Neural cell (in vitro differentiated cells): ENCODE measurements around the gene METTL16.
"Not testable (repeated sequence)": the region's sequence is repeated elsewhere in the genome, so short reads cannot be mapped to it uniquely, and the experiment has no call there.

Experiments
- EP300 ChIP-seq: fragments of 450-650 bp; conservative IDR thresholded peaks from 2 replicates; pipeline ENCODE4 v1.6.1; 2014; ENCODE audit warnings: antibody characterized with exemption, mild to moderate bottlenecking, moderate library complexity; ENCODE audit not compliant: poor library complexity, severe bottlenecking
- POLR2AphosphoS5 ChIP-seq: IDR thresholded peaks from 2 replicates; pipeline ENCODE4 v1.6.1; 2012
- RAD21 ChIP-seq: fragments of 450-650 bp; conservative IDR thresholded peaks from 2 replicates; pipeline ENCODE4 v1.6.1; 2014; ENCODE audit warnings: antibody characterized with exemption, mild to moderate bottlenecking, moderate library complexity
- TF ChIP-seq, protein P1 (sequence below): fragments of 450-650 bp; IDR thresholded peaks from 2 replicates; pipeline ENCODE4 v1.5.1; 2014; ENCODE audit warnings: antibody characterized with exemption, mild to moderate bottlenecking, moderate library complexity; ENCODE audit not compliant: poor library complexity, severe bottlenecking

DNA sequence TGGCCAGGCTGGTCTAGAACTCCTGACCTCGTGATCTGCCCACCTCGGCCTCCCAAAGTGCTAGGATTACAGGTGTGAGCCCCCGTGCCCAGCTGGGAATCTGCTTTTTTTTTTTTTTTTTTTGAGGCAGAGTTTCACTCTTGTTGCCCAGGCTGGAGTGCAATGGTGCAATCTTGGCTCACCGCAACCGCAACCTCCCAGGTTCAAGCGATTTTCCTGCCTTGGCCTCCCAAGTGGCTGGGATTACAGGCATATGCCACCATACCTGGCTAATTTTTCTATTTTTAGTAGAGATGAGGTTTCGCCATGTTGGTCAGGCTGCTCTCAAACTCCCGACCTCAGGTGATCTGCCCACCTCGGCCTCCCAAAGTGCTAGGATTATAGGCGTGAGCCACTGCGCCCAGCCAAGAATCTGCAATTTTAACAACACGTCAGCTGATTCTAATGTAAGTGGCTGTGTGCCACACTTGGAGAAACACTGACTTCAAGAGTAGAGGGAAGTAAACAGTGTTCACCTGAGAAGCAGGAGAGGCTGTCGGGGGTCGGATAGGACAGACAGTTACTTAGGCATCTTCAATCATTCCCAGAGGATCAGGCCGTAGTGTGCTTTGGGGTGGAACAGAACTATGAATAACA is 10.2 kb upstream of the METTL16 start:
- TF ChIP-seq, protein P1, sequence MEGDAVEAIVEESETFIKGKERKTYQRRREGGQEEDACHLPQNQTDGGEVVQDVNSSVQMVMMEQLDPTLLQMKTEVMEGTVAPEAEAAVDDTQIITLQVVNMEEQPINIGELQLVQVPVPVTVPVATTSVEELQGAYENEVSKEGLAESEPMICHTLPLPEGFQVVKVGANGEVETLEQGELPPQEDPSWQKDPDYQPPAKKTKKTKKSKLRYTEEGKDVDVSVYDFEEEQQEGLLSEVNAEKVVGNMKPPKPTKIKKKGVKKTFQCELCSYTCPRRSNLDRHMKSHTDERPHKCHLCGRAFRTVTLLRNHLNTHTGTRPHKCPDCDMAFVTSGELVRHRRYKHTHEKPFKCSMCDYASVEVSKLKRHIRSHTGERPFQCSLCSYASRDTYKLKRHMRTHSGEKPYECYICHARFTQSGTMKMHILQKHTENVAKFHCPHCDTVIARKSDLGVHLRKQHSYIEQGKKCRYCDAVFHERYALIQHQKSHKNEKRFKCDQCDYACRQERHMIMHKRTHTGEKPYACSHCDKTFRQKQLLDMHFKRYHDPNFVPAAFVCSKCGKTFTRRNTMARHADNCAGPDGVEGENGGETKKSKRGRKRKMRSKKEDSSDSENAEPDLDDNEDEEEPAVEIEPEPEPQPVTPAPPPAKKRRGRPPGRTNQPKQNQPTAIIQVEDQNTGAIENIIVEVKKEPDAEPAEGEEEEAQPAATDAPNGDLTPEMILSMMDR = not testable (repeated sequence)
- not testable (repeated sequence) for TF ChIP-seq EP300, RAD21, POLR2AphosphoS5
